Measurements from ENCODE around the gene PIEZO2. TPM values are rescaled to one million over a fixed set of nuclear protein-coding genes. Genes with fewer than 3 reads are reported as not detected.

The PIEZO2 gene
- total and polyA plus RNA-seq, 2 of the 8 experiments (the other 6 are each of a cell fraction or from before 2014, with no cell fraction given) = 4.7 to 16.5 TPM

- Histone ChIP-seq H3K79me1 (ENCODE audit: low read depth, low read length) (no peaks in the 10 kb centered on the region), H3K56ac (replicated peaks; ENCODE audit: insufficient read length, low read depth, low read length) (no peak overlapping the region), H3K9ac (replicated peaks in 1 of 4; ENCODE audit: extremely low read depth in 1 of 4, low read depth in 3 of 4, low read length in 3 of 4) (no peak overlapping the region), H4K91ac (replicated peaks; ENCODE audit: insufficient read length, low read length) (no peak overlapping the region), H3K36me3 (ENCODE audit: control insufficient read depth in 2 of 4, insufficient read depth in 4 of 4, low read length in 3 of 4) (no peaks in the 10 kb centered on the region), H3K79me2 (ENCODE audit: control insufficient read depth in 1 of 2, insufficient read depth in 2 of 2, low read length in 2 of 2) (no peaks in the 10 kb centered on the region), H2BK5ac (ENCODE audit: low read depth, low read length) (no peak overlapping the region), H2AFZ (ENCODE audit: low read length) (no peak overlapping the region), H2AK5ac (ENCODE audit: low read depth, low read length) (no peak overlapping the region), H3K18ac (ENCODE audit: extremely low read depth, low read length) (no peak overlapping the region), H3K14ac (ENCODE audit: insufficient read length) (no peak overlapping the region), H2BK12ac (ENCODE audit: low read depth, low read length) (no peak overlapping the region), H3K27me3 (replicated peaks in 1 of 4; ENCODE audit: control insufficient read depth in 3 of 4, extremely low read depth in 1 of 4, insufficient read depth in 3 of 4, low read length in 3 of 4) (no peaks in the 10 kb centered on the region), H3K23ac (ENCODE audit: insufficient read length) (no peak overlapping the region), H3K27ac (ENCODE audit: low read depth, low read length) (no peak overlapping the region), H3K23me2 (ENCODE audit: low read depth, low read length) (no peaks in the 10 kb centered on the region), H2BK20ac (ENCODE audit: low read length) (no peak overlapping the region), H3K4ac (replicated peaks; ENCODE audit: insufficient read length, low read depth, low read length) (no peak overlapping the region), H2BK15ac (ENCODE audit: low read length) (no peak overlapping the region), H2BK120ac (replicated peaks; ENCODE audit: low read depth, low read length) (no peak overlapping the region), H3K4me3 (ENCODE audit: extremely low read depth in 1 of 4, insufficient read depth in 2 of 4, low read depth in 3 of 4, low read length in 4 of 4) (no peak overlapping the region), H3K4me1 (replicated peaks in 1 of 4; ENCODE audit: control insufficient read depth in 3 of 4, insufficient read depth in 4 of 4, low read length in 3 of 4) (no peaks in the 10 kb centered on the region), H4K8ac (ENCODE audit: extremely low read depth, insufficient read depth, low read length) (no peak overlapping the region; the same call in 1 of the 2 replicates), H3K9me3 (ENCODE audit: insufficient read depth in 2 of 2, low read depth in 1 of 2, low read length in 1 of 2) (no peaks in the 10 kb centered on the region), H4K5ac (ENCODE audit: insufficient read length, low read depth, low read length) (no peak overlapping the region), H4K20me1 (replicated peaks in 1 of 2; ENCODE audit: control insufficient read depth in 1 of 2, insufficient read depth in 2 of 2, low read length in 2 of 2) (no peaks in the 10 kb centered on the region), H3K4me2 (ENCODE audit: insufficient read depth in 1 of 2, low read depth in 2 of 2, low read length in 2 of 2) (no peak overlapping the region)
- TF ChIP-seq TAF1 (IDR thresholded peaks at IDR 0.05; ENCODE audit: low read depth, low read length) (no peak), MAX (IDR thresholded peaks at IDR 0.05) (no peak), ASH2L (IDR thresholded peaks at IDR 0.05; ENCODE audit: low read length) (no peak), SRF (IDR thresholded peaks at IDR 0.05; ENCODE audit: low read depth, low read length) (no peak), CEBPB (IDR thresholded peaks at IDR 0.05; ENCODE audit: low read depth, low read length) (no peak), RNF2 (IDR thresholded peaks at IDR 0.05; ENCODE audit: borderline replicate concordance, low read depth, low read length, missing control alignments, poor library complexity, severe bottlenecking) (no peak), SUZ12 (IDR thresholded peaks at IDR 0.05; ENCODE audit: low read length) (no peak), CHD1 (IDR thresholded peaks at IDR 0.05; ENCODE audit: low read depth, low read length) (no peak), POU5F1 (IDR thresholded peaks at IDR 0.05; ENCODE audit: low read depth, low read length) (no peak), BRCA1 (IDR thresholded peaks at IDR 0.05; ENCODE audit: low read depth, low read length) (no peak), KDM5A (IDR thresholded peaks at IDR 0.05; ENCODE audit: low read length) (no peak), TEAD4 (IDR thresholded peaks at IDR 0.05; ENCODE audit: low read depth, low read length) (no peak), YY1 (IDR thresholded peaks at IDR 0.05; ENCODE audit: low read depth, low read length) (no peak), SP4 (IDR thresholded peaks at IDR 0.05; ENCODE audit: low read length) (no peak), SIRT6 (IDR thresholded peaks at IDR 0.05; ENCODE audit: low read length) (no peak)
- WGBS, 2 experiments (ENCODE audit: extremely low coverage in 1 of 2, insufficient coverage in 1 of 2, insufficient read length in 1 of 2, insufficient replicate concordance in 2 of 2, low coverage in 1 of 2, low lambda C conversion rate in 2 of 2, missing lambda C conversion rate in 1 of 2) = 94% methylated on average over 3 of the region's 3 CpGs; no CpG with 5 or more reads in 1 of the 2 experiments
- no peak for DNase-seq (ENCODE audit: low read depth in 1 of 2, low spot score in 2 of 2)
- ChIA-PET CTCF (ENCODE audit: partially characterized antibody) (interaction anchor here (1.3 kb wide), 1 partner anchor 278 kb away, joined by 3 read pairs; no protein-coding TSS in a partner anchor), POLR2A (ENCODE audit: partially characterized antibody) (no interaction called here)
- no peak for FAIRE-seq
These were observed 28.0 kb upstream of the PIEZO2 start for GRCh38 chr18:11177382-11177781.
